Activated T-helper 9 cell treated with anti-CD3 and anti-CD28 coated beads, Interleukin-2, amount 50 U/mL, for 16 hours (primary cell): ENCODE results near the gene SORCS2.

Experiments
- DNase-seq: peaks from one replicate; pipeline ENCODE4 v3.0.0-alpha.2; 2020; ENCODE audit warnings: low read depth

SORCS2 gene

GRCh38 chr4:7474320-7474719 is 282.0 kb downstream of the SORCS2 start:
- no peak for DNase-seq

- no peak for DNase-seq
Observed at GRCh38 chr4:7475207-7475606, 282.9 kb downstream of the SORCS2 start.

GRCh38 chr4:7476820-7477219 is 284.5 kb downstream of the SORCS2 start:
- DNase-seq, result no peak

DNA sequence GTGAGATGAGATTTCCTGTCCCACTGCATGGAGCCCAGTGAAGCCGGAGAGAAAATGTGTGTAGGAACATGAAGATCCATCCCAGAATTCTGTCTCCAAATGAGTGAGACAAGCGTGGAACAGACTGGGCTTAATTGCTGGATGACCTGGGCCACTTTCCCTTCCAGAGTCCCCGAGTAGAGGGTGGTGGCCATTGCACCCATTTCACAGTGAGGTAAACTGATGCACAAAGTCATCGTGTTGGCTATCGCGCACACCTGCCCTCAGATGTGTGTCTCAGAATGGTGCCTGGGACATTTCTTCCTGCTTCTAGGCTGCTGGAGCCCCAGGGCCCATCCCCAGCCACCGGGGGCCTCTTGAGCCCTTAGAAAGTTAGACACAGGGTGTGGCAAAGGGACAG is 285.4 kb downstream of the SORCS2 start:
- DNase-seq, result no peak

DNA sequence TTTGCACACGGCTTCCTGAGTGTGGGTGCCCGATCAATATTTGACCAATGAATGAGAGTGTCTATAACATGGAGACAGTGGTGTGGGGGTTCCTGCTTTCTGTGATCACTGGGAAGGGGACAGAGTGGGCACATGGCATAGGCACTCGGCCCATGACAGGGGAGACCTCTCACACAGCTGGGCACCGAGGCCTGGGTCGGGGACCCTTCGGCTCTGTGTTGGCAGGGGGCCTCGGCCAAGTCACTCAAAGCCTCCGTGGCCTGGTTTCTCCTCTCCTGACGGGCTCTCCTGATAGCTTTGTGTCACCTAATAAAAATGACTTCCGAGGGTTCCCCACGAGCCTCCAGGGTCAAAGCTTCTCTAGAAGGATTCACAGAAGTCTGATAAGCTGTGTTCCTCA is 286.3 kb downstream of the SORCS2 start:
- no peak for DNase-seq

DNA sequence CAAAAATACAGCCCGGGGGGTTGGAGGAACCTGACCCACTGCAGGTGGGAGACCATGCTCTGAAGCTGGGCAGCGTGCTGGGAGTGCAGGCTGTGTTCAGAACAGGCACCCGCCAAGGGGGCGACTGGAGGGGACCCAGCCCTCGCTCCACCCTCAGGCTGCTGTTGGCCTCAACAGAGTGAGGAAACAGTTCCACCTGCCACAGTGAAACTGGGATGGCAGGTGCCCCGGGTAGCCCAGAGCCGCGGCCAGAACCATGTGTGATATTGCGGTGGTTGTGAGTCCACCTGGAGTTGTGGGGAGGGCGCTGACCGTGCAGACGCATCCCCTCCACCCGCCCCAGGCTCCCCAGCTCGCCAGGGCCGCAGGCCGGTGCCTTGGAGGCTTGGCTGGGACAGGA is 288.1 kb downstream of the SORCS2 start:
- no peak for DNase-seq

DNA sequence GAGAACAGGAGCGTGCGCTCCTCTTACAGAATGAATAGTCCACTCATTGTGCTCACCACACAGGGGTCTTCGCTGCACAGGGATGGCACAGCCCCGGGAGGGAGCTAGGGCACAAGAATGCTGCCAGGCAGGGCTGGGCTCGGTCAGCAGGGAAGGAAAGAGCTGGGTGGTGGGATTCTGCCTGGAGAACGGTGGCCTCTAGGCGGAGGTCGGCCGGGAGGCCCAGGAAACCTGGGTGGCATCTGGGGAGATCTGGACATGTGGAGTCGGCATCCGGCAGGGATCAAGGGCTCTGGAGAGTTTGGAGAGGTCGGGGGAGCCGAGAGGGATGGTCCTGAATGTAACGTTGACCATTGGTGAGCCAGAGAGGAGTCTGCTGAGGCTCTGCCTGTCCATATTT is 288.9 kb downstream of the SORCS2 start:
- no peak for DNase-seq

GRCh38 chr4:7485096-7485495 is 292.8 kb downstream of the SORCS2 start:
- DNase-seq, result no peak

GRCh38 chr4:7486101-7486500 is 293.8 kb downstream of the SORCS2 start:
- no peak for DNase-seq

GRCh38 chr4:7487502-7487901 is 295.2 kb downstream of the SORCS2 start:
- no peak for DNase-seq

GRCh38 chr4:7487998-7488671 is 295.8 kb downstream of the SORCS2 start:
- no peak for DNase-seq

DNA sequence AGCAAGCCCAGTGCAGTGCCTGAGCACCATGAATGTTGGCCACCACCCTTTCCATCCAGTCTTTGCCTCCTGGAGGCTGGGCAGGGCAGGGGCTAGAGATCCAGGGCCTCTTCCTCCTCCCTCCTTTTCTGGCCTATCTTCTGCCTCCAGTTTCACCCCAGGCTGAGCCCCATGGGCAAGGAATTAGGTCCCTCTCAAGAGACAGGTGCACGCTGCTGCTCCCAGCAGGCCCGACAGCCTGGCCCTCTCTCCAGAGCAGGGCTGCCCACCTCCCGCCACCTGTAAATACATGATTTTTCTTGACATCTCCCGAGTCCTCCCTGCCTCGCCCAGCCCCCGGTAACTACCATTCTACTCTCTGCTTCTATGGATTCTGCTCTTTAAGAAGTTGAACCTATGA is 299.6 kb downstream of the SORCS2 start:
- no peak for DNase-seq

- no peak for DNase-seq
Observed at GRCh38 chr4:7498446-7499200, 306.3 kb downstream of the SORCS2 start.

GRCh38 chr4:7499661-7500060 is 307.3 kb downstream of the SORCS2 start:
- no peak for DNase-seq

- DNase-seq, result no peak
Observed at GRCh38 chr4:7500404-7500803, 308.1 kb downstream of the SORCS2 start.

DNA sequence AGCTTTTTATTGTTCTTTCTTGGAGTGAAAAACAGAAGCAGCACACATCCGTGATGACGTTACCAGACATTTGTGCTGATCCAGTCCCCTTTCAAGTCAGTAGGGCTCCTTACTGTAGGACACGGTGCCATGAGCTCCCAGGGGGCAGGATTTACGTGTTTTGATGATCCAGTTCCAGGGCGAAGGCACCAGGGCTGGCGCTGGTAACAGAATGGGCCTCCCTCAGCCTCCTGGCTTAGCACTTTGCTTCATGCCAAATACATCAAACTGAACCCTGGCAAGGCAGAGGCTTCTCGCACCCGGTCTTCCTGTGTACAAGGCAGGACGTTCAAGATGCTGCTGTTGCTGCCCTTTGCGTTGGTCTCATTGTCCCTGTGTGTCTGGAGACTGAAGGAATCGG is 309.0 kb downstream of the SORCS2 start:
- DNase-seq, result no peak

DNA sequence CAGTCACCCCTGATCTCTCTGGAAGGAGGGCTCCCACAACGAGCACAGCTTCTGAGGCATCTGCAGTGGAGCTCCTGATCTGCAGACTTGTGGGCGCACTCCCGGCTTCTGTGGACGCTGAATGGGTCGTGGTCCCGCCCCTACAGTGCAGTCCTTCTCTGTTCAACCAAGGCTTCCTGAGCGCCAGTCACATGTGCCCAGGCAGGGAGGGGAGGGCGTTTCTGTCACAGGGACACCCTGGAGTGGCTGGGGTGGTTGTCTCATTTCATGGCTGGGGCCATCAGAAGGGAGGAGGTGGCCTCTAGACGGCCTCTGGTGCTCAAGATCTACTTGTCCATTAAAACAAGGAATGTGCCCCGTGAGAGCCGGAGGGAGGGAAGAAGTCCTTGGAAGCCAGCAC is 309.5 kb downstream of the SORCS2 start:
- DNase-seq, result no peak

GRCh38 chr4:7503559-7504249 is 311.4 kb downstream of the SORCS2 start:
- DNase-seq, result no peak

DNA sequence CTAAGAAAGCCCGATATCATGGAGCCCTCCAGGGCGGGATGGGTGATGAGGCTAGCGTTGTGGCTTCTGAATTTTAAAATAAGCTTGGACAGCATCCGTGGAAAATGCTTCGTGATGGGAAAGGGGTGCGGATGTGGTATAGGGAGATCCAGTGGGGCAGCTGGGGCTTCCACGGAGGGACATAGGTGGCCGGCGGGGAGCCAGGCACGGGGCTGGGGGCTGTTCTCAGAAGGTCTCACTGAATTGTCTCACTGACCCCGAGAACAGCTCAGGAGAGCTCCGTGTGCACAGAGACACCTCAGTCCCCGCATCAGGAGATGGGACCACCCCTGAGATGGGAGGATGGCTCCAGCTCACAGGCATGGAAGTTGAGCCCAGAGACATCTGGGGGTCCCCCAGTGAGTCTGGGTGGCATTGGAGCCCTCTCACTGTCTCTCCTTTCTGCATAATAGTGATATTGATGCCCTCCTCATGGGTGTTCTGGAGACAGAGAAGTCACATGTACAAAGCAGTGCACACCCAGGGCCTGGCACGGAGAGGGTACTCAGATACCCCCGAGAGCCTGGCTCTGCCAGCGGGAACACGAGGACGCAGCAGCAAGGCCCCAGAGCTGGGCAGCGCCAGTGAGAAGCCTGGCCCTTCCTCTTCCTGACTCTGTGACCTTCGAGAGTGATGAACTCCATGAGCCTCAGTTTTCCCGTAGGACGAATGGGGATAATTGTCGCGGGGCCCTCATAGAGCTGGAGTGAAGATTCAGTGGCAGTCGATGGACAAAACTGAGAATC is 313.0 kb downstream of the SORCS2 start:
- no peak for DNase-seq

- DNase-seq, result no peak
Observed at GRCh38 chr4:7506119-7506518, 313.8 kb downstream of the SORCS2 start.

GRCh38 chr4:7506572-7506971 is 314.2 kb downstream of the SORCS2 start:
- DNase-seq, result no peak

DNA sequence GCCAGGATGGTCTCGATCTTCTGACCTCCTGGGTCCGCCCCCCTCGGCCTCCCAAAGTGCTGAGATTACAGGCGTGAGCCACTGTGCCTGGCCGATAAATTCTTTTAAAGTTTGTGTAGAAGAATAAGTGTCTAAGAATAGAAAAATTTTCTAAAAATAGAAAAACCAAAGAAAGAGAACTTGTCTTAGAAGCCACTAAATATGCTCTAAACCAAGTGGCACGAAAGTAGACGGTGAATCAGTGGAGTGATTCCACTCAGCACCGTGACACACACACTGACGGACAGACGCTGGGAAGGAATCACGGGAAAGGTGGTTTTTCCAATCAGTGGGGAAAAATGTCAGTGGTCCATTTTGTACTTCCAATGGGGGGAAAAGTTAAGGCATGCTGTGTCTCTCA is 315.0 kb downstream of the SORCS2 start:
- DNase-seq, result no peak
